NCI-H1092 treated with DMSO at 0.1 percent for 48 hours (cell line): Measurements from ENCODE around the gene URB1.
"Not testable (repeated sequence)": the region's sequence is repeated elsewhere in the genome, so short reads cannot be mapped to it uniquely, and the experiment has no call there.

Experiments used
- DNase-seq: peaks from one replicate; lab custom pipeline; 2025; lab: John Stamatoyannopoulos, UW

The URB1 gene

DNA sequence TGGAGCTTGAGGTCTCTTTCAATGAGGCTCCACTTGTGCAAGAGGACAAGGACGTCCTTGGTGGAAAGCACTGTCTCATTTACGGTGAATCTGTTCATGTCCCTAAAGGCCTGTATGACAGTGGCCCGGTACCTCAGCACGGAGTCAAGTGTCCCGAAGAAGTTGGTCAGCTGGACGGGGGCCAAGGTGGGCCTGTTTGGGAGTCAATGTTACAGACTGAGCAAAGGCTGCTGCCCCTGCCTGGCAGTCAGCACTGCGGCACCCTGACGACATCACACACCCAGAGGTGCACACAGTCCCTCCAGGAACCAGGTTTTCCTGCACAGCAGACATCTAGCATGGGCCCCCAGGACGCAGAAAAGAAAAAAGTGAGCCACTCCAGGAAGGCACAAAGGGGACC, 75.1 kb downstream of the URB1 start:
- DNase-seq, result no peak

DNA sequence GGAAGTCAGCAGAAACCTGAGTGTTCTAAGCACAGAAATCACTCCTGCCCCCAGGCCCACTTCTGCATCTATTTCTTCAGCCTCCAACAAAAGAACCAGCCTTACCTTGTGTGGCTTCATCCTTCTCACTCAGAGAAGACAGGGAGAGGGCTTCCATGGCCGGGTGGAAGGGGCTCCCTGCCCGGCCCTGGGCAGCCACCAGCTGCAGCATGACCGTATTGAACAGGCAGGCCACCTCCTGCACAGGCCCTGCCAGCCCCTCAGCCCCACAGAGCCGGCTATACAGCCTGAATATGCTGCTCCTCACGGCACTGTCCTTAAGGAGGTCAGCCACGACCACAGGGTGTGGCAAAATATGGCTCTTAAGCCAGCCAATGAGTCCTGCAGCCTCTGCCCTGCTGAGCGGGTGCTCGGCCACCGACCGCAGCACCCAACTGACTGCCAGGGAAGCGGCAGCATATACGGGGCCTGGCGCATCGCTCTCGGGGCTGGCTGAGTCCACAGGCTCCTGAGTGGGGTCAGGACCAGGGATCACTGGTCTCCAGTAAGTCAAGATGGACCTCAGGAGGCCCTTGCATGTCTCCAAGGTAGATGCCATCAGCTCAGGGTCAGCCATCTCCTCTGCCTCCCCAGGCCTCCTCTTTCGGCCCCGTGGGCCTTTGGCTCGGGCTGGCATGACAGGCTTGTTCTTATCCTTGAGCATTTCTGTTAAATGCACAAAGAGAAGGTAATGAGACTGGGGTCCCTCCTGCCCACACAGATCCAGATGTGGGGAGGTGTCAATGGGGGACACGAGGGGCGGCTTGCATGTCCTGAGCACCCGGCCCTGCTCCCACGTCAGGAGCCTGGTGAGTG, 76.2 kb downstream of the URB1 start:
- DNase-seq, result no peak

DNA sequence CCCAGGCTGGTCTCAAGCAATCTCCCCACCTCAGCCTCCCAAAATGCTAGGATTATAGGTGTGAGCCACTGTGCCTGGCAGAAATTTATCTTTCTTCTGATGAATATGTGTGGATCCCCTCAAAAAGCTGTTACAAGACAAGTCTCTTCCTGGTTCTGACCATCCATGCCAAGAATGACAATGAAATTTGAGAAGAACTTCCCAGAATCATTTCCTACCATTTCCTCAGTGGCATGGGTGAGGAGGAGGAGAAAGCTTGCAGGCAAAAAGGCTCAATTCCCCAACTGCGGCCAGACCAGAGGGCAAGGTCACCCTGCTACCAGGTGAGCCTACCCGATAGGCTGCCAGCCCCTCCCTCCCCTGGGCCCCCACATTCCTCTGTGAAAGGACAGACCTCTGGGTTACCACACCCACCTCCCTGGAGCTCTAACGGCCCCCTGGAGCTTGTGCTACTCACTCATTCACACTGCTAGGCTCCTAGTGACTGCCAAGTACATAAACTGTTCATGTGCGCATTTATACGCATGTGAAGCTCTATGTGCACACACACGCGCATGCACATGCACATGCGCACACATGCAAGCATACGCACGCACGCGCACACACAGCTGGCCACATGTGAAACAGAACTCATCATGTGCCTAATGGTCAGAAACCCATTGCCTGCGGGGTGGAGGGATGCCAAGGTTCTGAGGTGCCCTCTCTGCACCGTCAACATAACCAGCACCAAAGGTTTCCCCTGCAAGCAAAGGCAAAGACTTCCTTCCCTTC, 77.1 kb downstream of the URB1 start:
- no peak for DNase-seq

DNA sequence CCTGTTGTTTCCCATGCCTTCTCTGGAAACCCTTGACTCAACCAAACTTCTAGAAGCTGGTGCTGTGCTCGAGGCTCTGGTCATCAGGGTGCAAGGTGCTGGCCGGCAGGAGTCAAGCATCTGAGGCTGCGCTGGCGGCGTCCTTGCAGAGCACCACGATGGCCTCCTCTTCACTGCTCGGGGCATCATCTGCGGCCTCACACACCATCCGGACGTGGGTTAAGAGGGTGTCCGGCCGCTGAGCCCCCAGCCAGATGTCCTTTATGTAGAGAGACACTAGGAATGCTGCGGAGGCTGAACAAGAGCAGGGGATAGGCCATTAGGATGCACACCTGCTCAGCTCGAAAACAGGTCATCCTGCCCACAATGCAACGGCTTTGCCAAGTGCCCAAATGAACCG, 78.0 kb downstream of the URB1 start:
- DNase-seq, result no peak

DNA sequence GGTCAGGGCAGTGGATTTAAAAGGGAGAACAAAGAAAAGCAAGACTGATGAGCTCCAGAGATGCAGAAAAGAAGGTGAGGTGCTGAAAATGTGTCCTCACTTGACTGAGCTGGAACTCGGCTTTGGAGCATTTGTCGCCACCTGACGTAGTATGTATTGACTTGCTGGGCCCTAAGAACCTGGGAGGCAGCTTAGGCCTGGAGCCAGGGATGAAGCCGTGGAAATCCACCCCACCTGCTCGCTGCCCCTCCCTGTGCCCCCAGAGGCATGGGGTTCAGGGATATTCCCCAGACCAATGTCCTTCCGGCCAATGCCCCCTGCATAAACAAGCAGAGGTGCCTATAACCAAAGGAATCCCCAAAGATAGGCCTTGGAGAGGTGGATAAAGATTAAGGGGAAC, 79.8 kb downstream of the URB1 start:
- DNase-seq, result no peak

DNA sequence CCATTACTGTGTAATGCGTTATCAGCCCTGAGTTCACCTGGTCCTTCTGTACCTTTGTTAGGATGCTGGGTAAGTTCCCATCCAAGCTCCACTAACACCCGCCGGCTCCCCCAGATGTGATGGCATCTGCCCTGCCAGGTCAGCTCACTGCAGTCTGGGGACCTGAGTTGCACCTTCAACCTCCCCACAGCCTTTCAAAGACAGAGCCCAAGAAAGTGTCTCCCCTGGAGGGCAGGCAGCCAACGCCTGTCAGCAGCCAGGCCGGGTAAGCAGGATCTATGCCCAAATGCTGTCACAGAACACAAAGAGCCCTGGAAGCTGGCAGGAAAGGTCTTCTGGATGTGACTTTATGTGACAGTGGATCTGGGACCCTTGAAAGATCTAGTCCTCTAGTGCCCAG, 80.5 kb downstream of the URB1 start:
- no peak for DNase-seq

DNA sequence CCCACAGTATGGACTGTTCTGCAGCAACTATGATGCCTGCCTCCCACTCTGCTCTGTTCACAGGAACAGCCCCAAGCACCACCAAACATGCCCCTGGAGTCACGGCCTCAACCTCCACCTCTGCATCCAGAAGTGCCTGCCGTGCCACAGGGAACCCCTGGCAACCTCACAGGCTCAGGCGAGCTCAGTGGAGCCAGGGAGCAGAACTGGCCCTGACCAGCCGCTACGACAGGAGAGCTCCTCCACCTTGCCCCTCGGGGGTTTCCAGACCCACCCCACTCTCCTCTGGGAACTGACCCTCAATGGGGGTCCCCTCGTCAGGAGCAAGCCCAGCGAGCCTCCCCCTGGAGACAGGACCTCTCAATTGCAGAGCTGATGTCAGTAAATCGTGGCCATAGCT, 81.2 kb downstream of the URB1 start:
- no peak for DNase-seq

DNA sequence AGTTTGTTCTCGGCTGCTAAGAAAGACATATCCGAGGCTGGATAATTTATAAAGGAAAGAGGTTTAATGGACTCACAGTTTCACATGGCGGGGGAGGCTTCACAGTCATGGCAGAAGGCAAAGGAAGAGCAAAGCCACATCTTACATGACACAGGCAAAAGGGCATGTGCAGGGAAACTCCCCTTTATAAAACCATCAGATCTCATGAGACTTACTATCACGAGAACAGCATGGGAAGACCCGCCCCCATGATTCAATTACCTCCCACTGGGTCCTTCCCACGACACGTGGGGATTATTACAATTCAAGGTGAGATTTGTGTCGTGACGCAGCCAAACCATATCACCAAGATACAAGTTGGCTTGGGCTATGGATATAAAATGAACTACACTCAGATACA, 81.8 kb downstream of the URB1 start:
- not testable (repeated sequence) for DNase-seq

DNA sequence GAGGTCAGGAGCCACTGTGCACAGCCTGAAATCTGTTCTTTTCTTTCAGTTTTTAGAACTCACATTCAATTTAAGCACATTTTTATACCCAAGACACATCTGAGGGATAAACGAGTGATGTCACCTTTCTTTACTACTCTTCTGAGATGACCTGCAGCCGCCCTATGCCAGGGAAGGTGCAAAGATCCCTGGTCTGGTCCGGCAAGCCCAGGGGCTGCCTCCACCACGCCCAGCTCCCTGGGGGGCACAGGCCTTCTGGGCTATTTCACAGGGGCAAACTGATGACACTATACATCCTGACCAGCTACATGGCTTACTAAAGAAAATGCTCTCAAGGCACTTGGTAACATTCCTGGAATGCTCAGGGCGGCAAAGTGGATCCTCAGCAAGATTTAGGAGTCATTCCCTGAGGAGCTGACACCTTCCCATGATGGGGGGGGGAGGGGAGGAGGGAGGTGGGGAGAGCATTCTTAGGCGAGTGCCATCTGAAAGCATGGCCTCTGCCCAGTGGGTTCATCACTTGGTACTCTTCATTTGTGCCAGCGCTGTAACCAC, 82.8 kb downstream of the URB1 start:
- DNase-seq, result no peak

DNA sequence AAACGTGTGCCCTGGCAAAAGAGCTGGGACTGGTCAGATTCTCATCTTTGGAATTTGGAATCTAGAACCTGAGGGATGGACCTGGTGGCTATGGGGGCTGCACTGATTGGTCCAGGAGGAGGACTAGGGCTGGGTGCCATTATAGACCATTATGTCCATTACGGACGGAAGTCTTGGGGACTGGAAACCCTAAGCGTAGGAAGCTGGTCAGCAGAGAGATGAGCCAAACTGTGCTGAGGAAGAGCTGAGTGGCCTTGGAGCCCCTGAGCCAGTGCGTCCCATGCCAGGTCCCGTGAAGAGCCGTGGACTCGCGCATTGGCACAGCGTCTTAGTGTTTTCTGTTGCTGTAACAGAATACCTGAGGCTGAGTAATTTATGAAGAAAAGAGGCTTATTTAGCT, 84.1 kb downstream of the URB1 start:
- DNase-seq, result no peak

DNA sequence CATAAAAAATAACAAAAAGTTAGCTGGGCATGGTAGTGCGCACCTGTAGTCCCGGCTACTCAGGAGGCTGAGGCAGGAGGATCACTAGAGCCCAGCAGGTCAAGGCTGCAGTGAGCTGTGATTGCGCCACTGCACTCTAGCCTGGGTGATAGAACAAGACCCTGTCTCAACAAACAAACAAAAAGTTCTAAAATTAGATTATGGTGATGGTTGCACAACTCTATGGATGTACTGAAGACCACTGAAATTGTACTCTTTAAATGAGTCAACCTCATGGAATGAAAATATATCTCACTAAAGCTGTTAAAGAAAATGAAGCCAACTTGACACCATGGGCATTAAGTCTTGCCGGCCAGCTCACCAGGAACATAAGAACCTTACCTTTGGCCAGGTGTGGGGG, 85.1 kb downstream of the URB1 start:
- DNase-seq, result no peak

DNA sequence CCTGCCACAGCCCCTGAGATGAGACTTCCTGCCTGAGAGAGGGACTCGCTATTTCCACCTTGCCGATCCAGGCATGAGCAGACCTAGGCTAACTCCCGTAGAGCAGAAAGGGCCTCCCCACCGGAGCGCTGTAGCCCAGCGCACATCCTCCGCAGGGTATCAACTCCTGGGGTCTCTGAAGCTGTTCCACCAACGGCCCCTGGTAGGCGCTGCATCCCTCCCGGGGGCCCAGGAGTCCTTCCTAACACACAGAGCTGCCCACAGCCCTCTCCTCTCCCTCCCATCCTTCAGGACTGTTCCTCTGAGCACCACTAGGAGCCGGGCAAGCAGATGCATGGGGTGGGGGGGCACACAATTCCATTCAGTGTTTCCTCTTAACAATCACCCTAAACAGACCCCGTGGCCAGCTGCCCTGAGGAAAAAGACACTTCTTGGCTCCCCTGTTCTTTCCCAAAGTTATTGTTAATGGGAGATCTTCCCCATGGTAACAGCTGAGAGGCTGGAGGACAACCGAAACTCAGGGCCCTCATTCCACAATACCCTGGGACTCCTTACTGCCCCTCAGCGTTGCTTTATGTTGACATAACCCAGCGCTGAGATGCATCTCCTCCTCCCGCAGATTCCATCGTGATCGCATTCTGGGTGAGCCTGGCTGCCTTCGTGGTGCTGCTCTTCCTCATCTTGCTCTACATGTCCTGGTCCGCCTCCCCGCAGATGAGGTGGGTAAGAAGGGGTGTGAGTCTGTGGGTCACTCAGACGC, 86.6 kb downstream of the URB1 start:
- DNase-seq, result no peak

DNA sequence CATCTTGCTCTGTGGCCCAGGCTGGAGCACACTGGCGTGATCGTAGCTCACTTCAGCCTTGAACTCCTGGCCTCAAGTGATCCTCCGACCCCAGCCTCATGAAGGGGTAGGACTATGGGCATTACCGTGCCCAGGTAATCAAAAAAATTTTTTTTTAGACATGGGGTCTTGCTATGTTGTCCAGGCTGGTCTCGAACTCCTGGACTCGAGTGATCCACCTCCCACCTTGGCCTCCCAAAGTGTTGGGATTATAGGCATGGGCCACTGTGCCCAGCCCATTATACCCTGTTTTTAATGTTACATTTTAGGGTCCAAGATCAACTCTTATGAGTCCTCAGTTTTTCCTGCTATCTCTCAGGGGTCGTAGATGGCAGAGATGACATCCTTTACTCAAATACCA, 87.8 kb downstream of the URB1 start:
- no peak for DNase-seq

DNA sequence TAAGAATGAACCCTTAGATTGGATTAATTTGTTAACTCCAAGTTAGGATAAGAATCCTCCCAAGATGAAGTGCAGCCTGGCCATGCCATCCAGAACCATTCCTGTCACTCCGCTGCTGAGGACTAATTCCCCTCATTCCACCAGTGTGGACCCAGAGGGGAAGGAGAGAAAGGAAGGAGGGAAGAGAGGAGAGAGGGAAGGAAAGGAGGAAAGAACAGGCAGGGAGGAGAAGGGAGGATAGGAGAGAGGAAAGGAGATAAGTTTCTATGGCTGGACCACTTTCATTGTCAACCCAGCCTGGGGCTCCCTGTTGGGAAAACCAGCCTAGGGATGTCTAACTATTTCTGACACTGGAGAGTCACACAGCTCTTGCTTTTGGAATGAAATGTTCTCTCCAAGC, 89.4 kb downstream of the URB1 start:
- no peak for DNase-seq

DNA sequence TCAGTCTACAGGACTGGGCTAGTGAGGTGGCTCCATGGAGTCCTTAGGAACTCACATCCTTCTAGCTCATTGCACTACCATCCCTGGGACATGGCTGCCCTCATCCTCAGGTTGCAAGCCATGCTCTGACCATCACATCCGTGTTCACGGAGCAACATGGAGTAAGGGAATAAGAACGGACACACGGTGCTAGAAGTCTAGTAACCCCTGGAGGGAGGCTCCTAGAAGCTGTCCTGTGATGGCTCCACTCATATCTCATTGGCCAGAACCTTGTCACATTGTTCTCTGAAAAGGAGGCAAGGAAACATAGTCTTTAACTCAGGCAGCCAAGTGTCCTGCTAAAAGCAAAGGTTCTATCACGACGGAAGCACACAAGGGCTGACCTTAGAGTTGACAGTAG, 90.3 kb downstream of the URB1 start:
- DNase-seq, result no peak

DNA sequence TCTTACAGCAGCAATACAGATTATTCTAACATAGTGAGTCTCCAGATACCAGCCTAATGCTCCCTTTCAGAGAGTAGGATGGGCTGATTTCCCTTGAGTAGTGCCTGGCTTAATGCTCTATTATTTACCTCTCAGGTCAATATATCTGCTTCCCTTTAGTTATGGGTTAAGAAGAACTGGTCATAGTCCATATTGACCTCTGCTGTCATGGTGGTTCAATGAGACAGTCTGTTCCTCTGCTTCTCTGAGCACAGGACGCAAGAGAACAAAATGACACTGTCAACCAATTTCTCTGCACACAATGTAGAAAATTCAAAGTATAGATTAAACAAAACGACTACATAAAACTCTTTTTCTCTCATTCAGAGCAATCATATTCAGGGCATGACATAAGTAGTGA, 91.2 kb downstream of the URB1 start:
- DNase-seq, result no peak

DNA sequence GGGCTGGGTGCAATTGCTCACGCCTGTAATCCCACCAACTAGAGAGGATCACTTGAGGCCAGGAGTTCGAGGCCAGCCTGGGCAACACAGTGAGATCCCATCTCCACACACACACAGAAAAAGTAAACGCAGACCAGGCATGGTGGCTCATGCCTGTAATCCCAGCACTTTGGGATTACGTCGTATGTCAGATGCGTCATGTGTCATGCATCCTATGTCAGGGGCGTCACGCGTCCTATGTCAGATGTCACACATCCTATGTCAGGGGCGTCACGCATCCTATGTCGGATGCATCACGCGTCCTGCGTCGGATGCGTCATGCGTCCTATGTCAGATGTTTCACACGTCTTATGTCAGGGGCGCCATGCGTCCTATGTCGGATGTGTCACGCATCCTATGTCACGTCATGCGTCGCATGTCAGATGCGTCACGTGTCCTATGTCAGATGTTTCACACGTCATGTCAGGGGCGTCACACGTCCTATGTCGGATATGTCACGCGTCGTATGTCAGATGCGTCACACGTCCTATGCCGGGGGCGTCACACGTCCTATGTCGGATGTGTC, 92.6 kb downstream of the URB1 start:
- no peak for DNase-seq

DNA sequence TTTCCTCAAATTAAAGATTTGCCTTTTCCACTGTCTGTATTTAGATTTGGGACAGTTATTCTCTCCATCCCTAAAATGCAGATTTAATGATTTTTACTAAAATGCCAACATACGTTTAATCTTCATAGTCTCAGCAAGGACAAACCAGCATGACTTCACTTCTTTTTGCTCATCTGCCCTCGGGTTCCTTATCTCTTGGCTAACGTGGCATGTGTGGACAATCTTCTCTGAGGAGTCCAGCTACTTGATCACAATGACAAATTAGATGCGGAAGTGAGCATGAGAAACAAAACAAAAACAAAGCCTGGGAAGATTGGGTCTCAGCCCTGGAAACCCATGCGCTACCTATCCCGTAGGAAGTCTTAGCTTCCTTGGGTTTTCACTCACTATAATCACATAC, 93.1 kb downstream of the URB1 start:
- DNase-seq, result no peak

DNA sequence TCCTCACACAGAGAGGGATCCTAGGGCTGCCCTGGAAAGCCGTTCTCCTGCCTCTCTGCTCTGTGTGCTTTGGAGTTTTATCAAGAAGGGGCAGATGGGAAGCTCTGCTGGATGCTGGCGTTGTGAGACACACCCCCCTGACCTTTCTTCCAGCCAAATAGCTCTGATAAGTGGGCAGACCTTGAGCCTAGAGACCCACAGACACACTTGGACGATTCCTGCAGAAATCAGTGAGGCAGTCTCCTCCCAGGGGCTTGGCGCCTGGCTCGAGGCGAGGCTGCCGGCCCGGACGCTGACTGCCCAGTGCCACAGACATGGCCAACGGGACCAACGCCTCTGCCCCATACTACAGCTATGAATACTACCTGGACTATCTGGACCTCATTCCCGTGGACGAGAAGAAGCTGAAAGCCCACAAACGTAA, 94.1 kb downstream of the URB1 start, which contains the start of gene MRAP:
MRAP (plus strand) TSS at position 198 of the 424 bp plus-strand sequence; CDS start at position 315, 117 bp downstream.
- DNase-seq, result no peak

DNA sequence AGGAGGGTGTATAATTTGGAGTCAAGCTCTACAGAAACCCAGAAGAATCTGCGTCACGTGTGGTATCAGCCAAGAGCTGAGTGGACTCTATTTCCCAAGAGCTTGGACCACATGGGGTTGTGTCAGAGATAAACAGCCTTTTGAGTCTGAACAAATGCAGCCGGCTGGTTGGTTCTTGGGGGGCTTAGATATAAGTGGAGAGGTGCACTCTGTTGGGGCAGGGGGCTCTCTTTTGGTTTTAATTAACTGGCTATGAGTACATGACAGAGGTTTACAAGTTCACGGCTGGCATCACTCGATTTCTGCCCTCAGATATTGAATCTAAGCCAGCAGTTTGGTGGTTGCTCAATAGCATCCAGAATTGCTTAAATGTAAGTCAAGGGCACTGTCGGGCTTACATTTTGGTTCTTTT, 94.7 kb downstream of the URB1 start:
- DNase-seq, result no peak

DNA sequence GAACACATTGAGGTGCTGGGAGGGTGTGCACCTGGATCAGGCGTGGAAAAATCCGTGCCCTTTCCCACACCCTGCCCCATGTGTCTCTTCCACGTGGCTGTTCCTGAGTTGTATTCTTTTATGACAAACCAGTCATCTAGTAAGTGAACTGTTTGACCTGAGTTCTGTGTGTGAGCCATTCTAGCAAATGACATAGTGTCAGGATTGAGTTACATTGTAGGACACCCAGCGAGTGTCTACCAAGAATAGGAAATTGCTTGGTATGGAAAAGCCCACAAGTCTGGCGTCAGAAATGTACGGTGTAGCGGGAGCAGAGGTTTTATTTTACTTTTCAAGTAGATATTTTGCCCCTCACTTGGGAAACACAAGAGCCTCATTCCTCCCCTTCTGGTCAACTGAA, 95.4 kb downstream of the URB1 start:
- no peak for DNase-seq

DNA sequence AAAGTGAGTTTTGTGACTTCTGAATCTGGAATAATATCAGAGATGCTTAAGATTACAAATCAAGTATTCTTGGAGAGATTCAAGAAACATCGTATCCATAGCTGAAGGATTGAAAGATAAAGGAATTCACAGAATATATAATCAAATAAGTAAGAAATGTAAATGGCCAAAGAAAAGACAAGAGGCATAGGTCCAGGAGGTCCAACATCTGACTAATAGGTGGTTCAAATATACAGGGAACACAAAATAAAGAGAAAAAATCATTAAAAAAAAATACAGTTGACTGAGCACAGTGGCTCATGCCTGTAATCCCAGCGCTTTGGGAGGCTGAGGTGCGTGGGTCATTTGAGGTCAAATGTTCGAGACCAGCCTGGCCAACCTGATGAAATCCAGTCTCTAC, 107.3 kb downstream of the URB1 start:
- DNase-seq, result no peak
